Endometrial microvascular endothelial cells (primary cell): ENCODE results near the gene MAMLD1. TPM values are rescaled to one million over a fixed set of nuclear protein-coding genes. Genes with fewer than 3 reads are reported as not detected.

Experiments
- in situ Hi-C: cut with HindIII; loops from 2 replicates; pipeline ENCODE4 v1.10.0; 2017; ENCODE audit warnings: low sequenced_read_pairs, low pct_unique_long_range_greater_than_20kb; ENCODE audit errors: inconsistent ontology term
- total RNA-seq: library from RNA; depleted of rRNA; stranded (reverse); fragments of >200 nt; gene quantifications from one replicate; pipeline ENCODE4 v1.2.3, GENCODE V29; 2015; ENCODE audit errors: inconsistent ontology term

The MAMLD1 gene
- total RNA-seq, 1 donor from 2014 or later: 1.1 TPM

DNA sequence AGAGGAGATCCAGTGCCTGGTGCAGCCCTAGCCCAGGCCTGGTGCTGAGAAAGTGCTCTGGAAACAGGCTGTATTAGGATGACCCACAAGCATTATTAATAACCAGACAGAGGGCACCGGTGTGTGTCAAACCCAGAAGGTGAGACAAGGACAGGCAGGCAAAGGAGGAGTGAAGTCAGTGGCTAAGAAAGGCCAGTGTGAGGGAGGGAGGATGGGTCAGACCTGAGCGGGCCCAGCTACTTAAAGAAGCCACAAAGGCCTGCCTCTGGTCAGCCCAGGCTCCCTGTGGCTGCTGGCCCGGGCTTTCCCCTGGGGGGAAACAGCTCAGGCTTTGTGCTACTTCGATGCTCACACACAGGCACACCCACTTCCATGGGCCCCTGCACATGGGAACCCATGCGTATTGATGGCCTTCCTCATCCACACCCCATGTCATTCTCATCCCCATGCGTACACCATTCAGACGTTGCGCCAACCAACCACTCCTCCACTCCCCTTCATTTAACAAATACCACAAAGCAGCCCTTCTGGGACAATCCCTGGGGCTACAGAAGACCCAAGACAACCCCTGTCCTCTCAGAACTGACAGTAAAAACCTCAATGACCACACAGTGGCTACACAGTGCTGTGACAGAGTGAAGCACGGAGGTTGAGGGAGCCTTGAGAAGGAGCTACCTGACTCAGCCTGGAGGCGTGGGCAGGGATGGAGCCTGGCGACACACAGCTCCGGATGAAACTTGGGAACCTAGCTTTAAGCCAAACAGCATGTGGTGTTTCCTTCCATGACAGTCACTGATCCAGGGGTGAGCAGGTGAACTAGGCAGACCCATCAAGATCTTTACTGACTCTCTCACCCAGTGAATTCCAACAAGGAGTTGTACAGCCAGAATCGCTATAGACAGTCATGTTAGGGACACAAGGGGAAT lies 180.4 kb downstream of the MAMLD1 start:
- in situ Hi-C loops: no loop called here

DNA sequence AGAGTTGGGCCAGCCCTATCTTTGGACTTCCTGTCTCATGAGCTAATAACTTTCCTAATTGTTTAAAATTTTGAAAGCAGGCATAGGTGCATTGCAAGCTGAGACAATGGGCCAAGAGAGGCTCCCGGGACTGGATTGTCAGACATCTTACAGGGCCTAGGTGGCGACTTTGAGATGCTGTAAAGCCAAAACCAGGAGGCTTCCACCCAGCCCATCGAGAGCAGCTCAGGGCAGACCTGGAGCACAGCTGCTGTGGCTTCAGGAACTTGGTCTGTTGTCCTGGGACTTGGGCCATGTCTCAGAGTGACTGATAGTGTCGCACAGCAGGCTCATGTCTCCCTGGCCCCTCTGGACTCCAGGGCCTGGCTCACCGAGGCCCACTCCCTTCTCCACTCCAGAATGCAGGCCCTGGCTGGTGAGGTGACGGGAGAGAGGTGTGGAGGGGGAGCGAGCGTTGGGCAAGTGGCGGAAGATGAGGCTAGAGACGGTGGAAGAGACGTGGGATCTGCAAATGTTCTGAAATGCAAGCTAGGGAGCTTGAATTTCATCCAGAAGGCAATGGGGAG lies 181.2 kb downstream of the MAMLD1 start:
- in situ Hi-C loops: no loop called here

DNA sequence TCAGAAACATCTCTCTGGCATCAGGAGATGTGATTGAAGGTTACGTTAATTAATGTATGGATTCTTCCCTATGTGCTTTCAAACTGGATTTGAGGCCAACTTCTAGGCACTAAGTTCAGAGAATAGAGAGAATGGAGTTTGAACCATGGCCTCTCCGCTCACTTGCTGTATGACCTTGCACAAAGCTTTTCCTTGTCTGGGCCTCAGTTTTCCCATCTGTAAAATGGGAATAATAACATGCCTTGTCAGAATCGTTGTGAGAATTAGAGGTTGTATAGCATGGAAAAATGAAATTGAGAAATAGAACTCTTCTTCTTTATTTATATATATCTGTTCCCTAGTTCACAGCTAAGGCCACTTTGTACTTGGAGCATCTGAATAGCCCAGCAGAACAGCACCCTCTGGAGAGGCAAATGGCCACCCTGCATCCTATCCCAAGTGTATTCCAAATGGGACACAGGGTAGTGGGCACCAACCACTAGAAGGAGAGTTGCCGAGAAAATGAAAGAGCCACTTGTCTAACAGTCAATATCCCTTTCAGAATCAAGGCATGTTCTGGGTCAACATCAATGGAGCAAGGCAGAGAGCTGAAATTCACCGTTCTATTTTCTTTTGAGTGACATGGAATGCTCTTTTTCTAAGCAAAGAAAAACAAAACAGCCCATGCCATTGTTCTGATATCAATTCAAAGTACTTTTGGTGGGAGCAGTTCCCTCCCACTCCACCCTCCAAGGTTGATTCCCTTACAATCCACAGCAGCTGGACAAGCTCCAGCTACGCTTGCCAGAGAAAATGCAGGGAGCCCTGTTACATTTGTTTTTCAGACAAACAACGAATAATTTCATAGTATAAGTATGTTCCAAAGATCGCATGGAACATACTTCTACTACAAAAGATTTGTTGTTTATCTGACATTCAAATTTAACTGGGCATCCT lies 182.0 kb downstream of the MAMLD1 start:
- in situ Hi-C loops: no loop called here

DNA sequence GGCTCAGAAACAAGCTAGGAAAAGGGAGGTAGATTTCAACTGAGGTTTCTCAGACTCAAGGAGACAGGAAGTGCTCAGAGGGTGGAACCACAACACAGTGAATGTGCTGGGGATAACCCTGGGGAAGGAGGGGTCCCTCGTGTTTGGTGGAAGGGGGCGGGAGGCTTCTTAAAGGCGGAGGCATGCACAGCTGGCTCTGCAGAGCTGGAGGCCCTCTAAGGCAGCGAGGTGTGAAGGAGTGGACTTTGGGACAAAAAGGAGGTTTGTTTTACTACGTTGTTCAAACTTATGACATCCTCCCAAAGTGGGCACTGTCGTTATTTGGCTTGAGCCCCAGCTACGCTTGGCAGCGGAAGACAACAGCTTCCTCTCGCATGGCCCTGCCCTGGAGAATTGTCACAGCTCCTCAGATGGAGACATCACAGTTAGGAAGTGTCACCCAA lies 183.6 kb downstream of the MAMLD1 start:
- in situ Hi-C loops: no loop called here

DNA sequence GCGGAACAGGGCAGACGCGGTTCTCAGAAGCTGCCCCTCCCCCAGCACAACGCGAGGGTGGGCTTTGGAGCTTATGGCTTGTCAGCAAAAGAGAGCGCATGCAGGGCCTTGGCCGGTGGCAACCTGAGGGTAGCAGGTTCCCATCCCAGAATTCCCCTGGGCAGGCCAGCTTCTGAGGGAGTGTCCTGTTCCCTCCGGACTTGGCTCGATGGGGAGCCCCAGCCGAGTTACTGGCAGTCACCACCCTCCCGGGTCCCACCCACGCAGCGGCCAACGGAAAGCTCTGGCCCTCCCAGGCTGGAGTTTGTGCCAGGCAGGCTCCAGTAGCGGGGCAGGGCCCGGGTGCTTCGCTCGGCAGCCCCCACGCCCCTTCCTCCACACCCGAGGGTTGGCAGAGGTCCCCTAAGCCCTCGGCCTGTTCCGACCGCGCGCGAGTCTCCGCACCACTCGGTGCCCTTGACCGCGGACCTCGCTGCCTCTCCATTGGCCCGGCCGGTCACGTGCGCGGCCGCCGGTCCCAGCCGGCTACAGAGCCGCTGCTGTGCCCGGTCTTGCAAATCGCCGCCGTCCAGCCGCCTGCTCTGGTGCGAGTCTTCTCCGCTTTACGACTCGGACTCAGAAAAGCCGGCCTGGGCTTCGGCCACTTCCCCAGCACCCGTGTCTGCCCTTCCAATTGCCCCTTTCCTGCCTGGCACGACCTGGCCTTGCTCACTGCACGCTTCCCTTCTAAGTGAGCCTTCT lies 184.4 kb downstream of the MAMLD1 start:
- in situ Hi-C loops: no loop called here

DNA sequence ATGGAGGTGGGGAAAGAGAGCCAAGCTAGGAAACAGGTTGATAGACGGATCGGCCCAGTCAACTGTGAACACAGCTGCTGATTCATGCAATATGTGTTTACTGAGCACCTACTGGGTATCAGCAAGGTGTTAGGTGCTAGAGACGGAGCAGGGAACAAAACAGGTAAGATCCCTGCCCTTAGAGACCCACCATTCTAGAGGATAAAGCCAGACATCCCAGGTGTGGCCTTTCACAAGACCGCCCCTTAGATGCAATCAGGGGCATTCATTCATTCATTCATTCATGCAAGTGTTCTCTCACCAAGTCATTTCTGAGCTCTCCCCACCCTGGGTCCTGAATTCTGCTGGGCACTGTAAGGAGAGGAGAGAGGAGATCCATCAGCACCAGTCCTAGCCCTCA lies 185.1 kb downstream of the MAMLD1 start:
- in situ Hi-C loops: no loop called here

DNA sequence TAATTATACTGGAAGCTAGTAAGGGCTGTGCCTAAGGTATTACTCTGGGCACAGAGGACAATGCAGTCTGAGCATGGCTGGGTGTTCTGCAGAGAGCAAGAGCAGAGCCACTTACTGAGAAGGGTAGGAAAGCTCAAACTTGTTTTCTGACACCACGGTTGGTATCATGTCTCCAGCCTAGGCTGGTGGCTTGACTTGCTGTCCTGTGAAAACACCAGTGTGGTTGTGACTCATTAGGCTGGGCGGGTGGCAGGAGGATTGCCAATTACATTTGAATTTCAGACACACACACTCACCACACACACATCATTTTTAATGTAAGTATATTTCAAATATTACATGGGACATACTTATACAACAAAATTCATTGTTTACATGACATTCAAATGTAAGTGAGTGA lies 185.6 kb downstream of the MAMLD1 start:
- in situ Hi-C loops: no loop called here

DNA sequence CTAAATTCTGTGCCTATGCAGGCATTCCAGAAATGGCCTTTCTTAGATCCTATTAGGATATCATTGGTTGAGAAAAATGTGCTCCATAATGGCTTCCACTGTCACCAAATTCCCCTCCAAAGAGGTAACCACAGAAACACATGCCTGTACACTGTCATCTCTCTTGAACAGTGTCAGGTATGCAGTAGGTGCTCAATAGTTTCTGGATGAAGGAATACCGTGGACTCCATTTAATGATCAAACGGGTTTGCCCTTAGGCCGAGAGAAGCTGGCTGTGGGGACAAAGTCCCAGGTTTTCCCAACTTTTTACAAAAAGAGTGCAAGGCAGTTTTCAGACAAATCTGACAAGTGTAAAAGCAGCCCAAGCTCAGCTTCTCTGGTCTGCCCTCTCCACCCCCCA lies 188.8 kb downstream of the MAMLD1 start:
- in situ Hi-C loops: no loop called here

DNA sequence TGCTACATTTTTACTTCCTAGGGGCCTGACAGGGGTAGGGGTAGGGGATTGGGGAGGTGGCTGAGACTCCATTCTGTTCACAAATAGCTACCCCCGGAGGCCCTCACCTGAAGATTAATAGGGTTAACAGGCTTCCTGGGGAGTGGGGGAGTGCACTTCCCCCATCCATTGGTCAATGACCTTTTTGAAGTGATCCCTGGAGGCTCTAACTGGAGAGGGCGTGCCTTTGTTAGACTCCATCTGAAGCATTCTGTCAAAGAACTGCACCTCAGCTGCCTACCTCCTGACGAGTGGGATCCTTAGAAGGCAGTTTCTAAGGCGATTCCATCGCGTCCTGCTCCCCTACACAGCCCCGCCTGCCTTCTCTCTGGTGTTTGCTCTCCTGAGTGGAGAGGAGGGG lies 195.3 kb downstream of the MAMLD1 start:
- in situ Hi-C loops: no loop called here

Other genes starting within 250 kb of the MAMLD1 start
- gene MTM1, start 205.3 kb downstream of the MAMLD1 start, total RNA-seq: 5.4 TPM